Measurements from ENCODE around the gene BCL7B.

GRCh38 chr7:73496626-73497025 is 60.9 kb downstream of the BCL7B start:
- TF ChIP-seq CTCF (IDR thresholded peaks at IDR 0.05), result no peak
- no peak for TF ChIP-seq POLR2AphosphoS5 (IDR thresholded peaks at IDR 0.05; ENCODE audit: low read depth, low read length)

Data from Panc1 (cell line).